Embryonic facial prominence (tissue), 1 donor: ENCODE data around the gene FRS3.
A peak's percentile ranks its signal among the peaks of the same experiment; 100 is the strongest.

Experiments used
- DNase-seq: peaks from one replicate; pipeline ENCODE4 v3.0.0-alpha.2; 2016; ENCODE audit errors: extremely low spot score

The FRS3 gene

DNA sequence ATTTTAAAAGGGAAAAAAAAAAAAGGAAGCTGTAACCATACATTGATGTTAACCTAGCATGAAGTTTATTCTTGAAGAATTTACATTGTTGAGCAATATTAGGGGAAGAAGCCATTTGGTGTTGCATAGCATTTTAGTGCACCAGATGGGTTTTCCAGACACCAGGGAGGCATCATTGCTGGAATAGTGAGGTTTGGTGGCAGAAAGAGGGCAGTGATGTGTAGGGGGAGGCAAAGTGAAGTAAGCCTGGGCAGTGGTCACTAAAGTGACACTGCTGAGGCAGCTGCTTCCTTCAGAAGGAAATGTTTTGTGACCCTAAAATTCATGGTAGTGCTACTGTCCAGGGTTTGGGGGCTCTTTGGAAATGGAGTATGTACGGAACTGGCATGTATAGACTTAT lies 10.3 kb upstream of the FRS3 start:
- DNase-seq = no peak

DNA sequence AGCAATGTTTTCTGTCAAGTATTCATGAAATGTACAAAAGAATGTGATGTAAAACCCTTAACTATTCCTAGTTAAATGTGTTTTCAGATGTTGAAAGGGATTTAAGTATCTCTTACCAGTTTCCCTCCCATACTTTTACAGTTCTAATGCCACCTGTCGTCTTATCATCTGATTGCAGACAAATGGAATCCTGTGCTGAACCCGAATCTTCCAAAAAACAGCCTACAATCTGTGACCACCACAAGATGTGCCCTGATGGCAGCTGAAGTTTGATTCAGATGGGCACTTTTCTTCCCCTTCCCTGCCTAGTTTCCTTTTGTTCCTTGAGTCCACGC lies 9.7 kb upstream of the FRS3 start:
- DNase-seq = no peak

GRCh38 chr6:41787219-41787917 lies 7.7 kb upstream of the FRS3 start, which contains the start of gene TOMM6:
TSS of gene TOMM6 (plus strand) at chr6:41787694. CDS start at chr6:41787698, 4 bp downstream.
- peak; percentile 90 for DNase-seq

DNA sequence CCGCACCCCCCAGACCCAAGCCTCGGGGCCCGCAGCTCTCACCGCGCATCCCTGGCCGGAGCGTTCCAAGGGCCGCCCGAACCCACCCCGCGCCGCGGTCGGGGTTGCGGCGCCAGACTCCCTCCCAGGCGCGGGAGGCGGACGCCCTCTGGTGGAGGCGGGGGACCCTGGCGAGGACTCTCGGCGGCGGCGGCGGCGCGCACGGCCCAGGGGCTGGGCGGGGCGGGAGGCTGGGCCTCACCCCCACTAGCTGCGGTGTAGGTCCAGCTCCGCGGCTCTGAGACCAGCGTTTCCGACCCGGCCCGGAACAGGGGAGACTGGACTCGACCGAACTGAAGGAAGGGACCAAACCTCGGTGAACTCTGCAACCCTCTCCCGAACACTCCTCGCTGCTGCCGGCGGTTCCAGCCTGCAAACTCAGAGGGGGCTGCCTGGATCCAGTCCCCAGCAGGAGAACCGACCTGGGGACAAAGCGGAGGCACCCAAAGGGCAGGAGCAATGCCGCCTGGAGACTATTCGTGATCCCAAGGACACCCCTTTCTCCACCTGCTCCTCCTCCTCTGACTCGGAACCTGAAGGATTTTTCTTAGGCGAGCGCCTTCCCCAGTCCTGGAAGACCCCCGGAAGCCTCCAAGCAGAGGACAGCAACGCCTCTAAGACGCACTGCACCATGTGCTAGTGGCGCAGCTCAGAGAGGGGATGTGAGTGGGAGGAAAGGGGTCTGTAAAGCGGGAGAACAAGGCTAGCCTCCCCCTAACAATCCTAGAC lies 6.9 kb upstream of the FRS3 start:
- DNase-seq = peak; percentile 65

DNA sequence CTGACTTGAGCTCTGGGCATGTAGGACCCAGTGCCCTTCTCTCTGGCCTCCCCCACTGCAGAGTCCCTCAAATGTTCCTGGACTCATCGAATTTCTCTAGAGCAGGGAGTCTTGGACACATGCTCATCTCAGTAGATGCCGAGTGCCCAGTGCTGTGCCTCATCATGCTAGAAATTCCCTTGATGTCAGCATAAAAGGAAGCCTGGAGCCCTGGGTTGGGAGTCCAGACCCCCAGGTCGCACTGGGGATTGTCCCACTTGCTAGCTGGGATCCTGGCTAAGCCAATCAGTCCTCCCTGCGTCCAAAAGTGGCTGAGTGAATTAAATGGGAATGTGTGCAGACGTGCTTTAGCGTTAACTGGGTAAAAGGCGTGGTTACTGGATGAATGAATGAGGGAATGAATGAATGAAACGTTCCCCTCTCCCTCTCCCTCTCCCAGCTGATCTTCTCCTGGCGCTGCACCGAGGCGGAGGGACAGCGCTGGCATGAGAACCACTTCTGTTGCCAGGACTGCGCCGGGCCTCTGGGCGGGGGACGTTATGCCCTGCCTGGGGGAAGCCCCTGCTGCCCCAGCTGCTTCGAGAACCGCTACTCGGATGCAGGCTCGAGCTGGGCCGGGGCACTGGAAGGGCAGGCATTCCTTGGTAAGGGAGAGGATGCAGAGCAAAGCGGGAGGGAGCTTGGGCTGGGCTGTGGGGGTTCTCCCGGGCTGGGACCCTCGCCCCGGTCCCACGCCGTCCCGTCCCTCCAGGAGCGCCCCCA lies 6.2 kb upstream of the FRS3 start:
- DNase-seq = no peak

DNA sequence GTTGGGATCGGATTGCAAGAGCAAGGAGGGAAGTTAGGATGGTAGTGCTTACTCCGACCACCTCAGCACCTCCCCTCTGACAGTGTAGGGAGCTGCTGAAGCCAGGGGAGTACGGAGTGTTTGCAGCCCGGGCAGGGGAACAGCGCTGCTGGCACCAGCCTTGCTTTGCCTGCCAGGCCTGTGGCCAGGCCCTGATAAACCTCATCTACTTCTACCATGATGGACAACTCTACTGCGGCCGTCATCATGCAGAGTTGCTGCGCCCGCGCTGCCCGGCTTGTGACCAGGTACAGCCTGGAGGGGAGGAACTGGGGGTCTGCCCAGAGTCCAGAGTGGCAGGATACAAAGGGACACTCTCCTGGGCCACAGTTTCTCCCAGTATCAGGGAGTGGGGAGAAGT lies 5.6 kb upstream of the FRS3 start:
- DNase-seq = no peak

GRCh38 chr6:41784581-41785171 lies 5.0 kb upstream of the FRS3 start:
- DNase-seq = no peak

- DNase-seq = no peak
Observed at GRCh38 chr6:41783106-41783780, 3.5 kb upstream of the FRS3 start.

GRCh38 chr6:41781366-41781730 lies 1.6 kb upstream of the FRS3 start:
- DNase-seq = no peak

GRCh38 chr6:41780551-41781365 lies 1.1 kb upstream of the FRS3 start, which contains the start of gene PRICKLE4:
TSS of gene PRICKLE4 (plus strand) at chr6:41780782. CDS start at chr6:41783474, 2,692 bp downstream.
- DNase-seq = no peak

DNA sequence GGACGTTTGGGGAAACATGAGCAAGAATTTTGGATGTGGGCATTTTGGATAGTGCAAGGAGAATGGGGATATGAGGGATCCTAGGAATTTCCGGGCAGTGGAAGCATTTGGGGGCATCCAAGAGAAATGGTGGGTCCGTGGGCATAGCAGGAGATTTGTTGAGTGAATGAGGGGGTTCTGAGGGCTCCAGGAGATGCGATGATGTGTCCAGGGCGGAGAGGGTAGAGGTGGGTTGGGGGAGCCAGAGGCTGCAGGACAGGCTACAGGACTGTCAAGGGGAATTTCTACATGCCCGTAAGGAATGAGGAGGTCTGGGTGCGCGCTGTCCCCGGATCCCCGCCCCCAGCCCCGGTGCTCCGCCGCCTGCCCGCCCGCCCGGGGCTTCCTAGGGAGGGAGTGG lies 364 bp downstream of the FRS3 start:
- no peak for DNase-seq

- no peak for DNase-seq
Observed at GRCh38 chr6:41778895-41779294, 805 bp downstream of the FRS3 start.

DNA sequence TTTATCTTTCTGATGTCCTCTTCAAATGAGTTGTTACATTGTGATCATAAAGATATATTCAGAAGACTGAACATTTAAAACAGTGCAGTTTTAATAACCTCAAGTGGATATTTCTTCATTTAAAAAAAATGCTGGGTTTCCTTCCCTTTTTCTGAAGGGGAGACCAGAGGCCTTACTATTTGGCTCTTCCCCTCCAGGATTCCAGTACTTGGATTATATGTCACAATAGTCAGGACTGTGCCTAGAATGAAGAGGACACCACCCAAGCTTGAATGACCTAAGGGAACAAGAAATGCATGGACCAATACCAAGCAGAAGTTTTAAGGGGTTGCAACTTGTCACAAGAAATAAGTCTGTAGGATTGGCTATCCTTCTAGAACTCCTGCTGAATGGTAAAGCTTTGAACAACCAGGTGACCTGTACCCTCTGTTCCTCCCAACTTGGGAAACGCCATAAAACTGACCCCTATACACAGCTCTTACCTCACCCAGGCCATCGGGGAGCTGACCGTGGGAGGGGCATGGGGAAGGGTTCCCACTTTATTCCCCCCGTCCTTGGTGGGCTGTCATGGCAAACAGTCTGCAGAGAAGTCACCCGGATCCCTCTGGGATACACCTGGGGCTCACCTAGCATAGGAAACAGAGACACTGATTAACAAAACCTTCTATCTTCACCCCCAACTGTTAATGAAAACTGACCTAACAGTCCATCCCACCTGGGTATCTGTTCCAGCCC lies 2.0 kb downstream of the FRS3 start:
- DNase-seq = no peak

DNA sequence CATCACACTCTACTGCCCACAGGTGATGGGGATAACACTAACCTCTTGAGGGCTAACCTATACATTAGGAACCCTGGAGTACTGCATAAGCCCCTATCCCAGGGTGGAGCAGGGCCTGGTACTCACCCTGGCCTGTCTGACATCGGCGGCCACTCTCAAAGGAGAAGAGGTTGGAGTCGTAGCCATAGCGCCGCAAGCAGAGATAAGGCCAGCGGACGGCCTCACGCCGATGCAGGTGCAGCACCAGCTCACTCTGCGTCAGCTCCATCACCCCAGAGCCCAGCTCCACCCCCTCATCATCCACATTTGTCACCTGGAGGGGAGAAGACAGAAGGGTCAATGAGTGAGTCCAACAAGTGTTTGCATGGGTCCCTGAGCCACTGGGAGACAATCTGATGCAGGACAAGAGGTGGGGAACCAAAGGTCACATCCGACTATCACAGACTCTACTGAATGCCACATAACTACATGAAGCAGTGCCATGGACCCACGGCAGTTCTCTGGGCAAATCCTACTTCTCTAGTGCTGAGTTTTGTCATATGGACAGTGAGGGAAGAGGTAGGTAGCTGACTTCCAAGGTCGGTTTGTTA lies 4.3 kb downstream of the FRS3 start:
- DNase-seq = no peak

DNA sequence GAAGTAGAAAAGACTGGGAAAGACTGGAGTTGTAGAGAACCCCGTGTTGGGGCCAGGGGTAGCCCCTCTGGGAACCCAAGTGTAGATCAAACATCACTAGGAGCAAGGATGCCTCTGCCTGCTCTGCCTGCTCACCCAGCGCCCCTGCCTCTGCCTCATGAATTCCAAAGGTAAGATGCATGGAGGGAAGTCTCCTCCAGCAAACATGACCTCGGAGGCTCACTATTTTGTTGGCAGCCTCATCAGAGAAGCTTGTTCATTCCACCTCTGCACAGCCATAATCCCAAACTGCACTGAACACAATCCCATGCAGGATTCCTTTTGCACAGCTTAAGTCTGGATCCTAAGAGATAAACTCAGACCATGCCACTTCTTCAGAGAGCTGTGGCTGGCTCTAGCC lies 4.9 kb downstream of the FRS3 start:
- no peak for DNase-seq

DNA sequence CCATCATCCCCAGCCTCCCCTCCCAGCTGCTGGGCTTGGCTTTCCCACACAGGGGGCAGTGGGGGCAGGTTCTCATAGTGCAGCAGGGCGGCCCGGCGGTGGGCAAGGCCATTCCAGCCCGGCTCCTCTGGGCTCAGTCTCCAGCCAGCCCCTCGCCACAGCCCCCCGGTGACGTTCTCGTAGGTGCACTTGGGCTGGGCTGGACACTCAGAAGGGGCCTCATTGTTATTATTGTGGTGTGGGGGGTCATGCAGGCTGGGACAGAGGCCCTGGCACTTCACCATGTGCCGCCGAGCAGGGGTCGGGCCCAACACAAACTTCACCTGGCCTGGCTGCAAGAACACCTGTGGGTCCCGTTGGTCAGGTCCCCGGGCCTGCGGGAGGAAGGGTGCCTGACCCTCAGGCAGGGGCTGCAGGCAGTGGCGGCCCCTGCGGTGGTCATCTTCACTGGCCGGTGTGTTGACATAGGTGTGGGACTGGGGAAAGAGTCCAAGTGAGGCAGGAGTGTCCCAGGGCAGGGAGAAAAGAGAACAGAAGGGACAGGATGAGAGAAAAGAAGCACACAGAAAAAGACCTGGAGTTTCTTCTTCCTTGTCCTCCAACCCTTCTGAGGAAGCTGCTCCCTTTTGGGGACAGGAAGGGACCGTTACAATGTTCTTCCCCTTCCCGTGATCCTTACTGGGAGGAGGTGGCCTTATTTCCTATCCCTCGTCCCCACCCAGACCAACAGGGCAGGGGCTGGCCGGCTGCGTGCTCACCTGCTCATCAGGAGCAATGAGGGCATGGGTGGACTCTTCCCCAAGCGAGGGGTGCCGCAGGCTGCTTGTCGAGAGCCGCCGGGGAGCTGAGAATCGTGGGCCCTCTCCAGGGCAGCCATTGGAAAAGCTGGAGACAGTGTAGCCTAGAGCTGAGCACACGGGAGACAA lies 8.4 kb downstream of the FRS3 start:
- no peak for DNase-seq

DNA sequence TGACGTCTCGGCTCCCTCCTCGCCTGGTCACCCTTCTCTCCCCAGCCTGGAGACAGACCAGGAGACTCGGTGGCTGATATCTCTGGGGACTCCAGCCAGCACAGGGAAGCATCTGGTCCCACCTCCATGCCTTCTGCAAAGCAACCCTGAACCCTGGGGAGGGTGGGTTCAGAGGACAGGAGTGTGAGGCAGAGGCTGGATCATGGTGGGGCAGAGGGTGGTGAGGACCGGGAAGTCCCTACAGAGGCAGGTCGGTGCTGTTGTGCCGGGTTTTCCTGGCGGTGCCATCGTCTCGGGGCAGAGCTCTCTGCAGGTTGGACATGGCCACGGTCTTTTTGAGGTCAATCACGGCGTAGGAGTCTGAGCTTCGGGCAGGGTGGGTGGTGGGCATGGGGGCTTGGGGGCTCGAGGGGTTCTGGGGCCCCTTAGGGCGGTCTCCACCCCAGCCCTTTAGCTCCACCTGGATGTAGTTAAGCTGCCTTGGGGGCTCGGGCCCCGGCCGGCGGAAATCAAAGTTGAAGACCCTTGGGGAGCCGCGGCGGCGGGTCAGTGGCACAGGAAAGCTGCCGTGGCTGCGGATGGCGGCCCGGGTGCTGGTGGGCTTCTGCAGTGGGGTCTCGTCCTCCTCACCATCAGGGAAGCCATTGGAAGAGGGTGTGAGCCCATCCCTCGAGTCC lies 9.2 kb downstream of the FRS3 start:
- no peak for DNase-seq

DNA sequence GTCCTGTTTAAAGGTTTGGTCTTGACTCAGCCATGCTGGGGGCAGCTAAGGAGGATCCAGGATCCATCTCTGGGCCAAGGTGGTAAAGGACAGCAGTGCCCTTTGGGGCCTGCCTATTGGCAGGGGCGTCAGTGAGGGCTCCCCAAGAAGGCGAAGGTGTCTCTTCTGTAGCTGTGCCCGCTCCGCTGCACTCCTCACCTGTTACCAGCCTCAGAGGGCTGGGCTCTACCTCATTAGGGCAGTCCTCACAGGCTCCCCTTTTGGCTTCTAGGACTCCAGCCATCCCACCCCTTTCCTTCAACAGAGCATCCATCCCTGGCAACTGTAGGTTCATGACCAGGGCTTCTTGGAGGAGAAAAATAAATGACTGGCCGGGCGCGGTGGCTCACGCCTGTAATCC lies 10.3 kb downstream of the FRS3 start:
- DNase-seq = no peak
